HepG2 (cell line): ENCODE results near the gene ZFAND6. TPM values are rescaled to one million over a fixed set of nuclear protein-coding genes. Genes with fewer than 3 reads are reported as not detected.

Source experiments
- AHR ChIP-seq: IDR thresholded peaks from 2 replicates; pipeline ENCODE4 v1.6.1; 2018; ENCODE audit warnings: missing genetic modification reagents, missing compliant biosample characterization
- ARNTL ChIP-seq: sonication (generic); formaldehyde crosslinking; IDR thresholded peaks from 2 replicates; pipeline ENCODE4 v1.4.0; 2020; ENCODE audit warnings: mild to moderate bottlenecking, missing genetic modification reagents
- GTF3A ChIP-seq: sonication (generic); formaldehyde crosslinking; conservative IDR thresholded peaks from 2 replicates; pipeline ENCODE4 v1.4.0; 2020; ENCODE audit warnings: mild to moderate bottlenecking, missing genetic modification reagents
- GZF1 ChIP-seq: sonication (generic); formaldehyde crosslinking; IDR thresholded peaks from 2 replicates; pipeline ENCODE4 v1.5.1; 2020; ENCODE audit warnings: mild to moderate bottlenecking, missing genetic modification reagents
- HOXA3 ChIP-seq: sonication (generic); formaldehyde crosslinking; IDR thresholded peaks from 2 replicates; pipeline ENCODE4 v1.5.0; 2020; ENCODE audit warnings: missing genetic modification reagents
- KLF9 ChIP-seq: IDR thresholded peaks from 2 replicates; pipeline ENCODE4 v1.6.1; 2016; ENCODE audit warnings: low read depth
- LCORL ChIP-seq, 2 experiments: fragments of 450-650 bp in 1 of 2; sonication (generic) in 1 of 2; formaldehyde crosslinking in 1 of 2; IDR thresholded peaks; 2 replicates each; pipeline versions ENCODE4 v1.5.0 to v1.6.1; 2017 to 2020; ENCODE audit warnings: antibody characterized with exemption in 1 of 2, missing genetic modification reagents in 1 of 2
- NFRKB ChIP-seq: fragments of 450-650 bp; IDR thresholded peaks from 2 replicates; pipeline ENCODE4 v1.6.1; 2017
- NFYC ChIP-seq: IDR thresholded peaks from 2 replicates; pipeline ENCODE4 v1.6.1; 2016; ENCODE audit warnings: missing genetic modification reagents, missing compliant biosample characterization
- RFX3 ChIP-seq: IDR thresholded peaks from 2 replicates; pipeline ENCODE4 v1.6.1; 2016; ENCODE audit warnings: missing biosample characterization, missing genetic modification reagents
- SNRNP70 ChIP-seq: fragments of 200-400 bp; formaldehyde crosslinking; IDR thresholded peaks from 2 replicates; pipeline ENCODE4 v1.6.1; 2017; ENCODE audit warnings: mild to moderate bottlenecking, low read depth, low read length, moderate library complexity
- ZMYM4 ChIP-seq: sonication (generic); formaldehyde crosslinking; IDR thresholded peaks from 2 replicates; pipeline ENCODE4 v1.8.1; 2023; ENCODE audit warnings: mild to moderate bottlenecking, missing genetic modification reagents
- ZNF292 ChIP-seq: sonication (generic); formaldehyde crosslinking; IDR thresholded peaks from 2 replicates; pipeline ENCODE4 v1.8.1; 2022; ENCODE audit warnings: mild to moderate bottlenecking, low read depth, missing genetic modification reagents, borderline replicate concordance
- ZNF331 ChIP-seq: sonication (generic); formaldehyde crosslinking; IDR thresholded peaks from 2 replicates; pipeline ENCODE4 v1.4.0; 2020; ENCODE audit warnings: missing genetic modification reagents
- ZNF549 ChIP-seq: sonication (generic); formaldehyde crosslinking; IDR thresholded peaks from 2 replicates; pipeline ENCODE4 v1.5.0; 2020; ENCODE audit warnings: missing genetic modification reagents
- ZNF7 ChIP-seq: IDR thresholded peaks from 2 replicates; pipeline ENCODE4 v1.6.1; 2016; ENCODE audit warnings: missing biosample characterization, missing genetic modification reagents
- ZNF746 ChIP-seq: sonication (generic); formaldehyde crosslinking; IDR thresholded peaks from 2 replicates; pipeline ENCODE4 v1.8.0; 2022; ENCODE audit warnings: mild to moderate bottlenecking, missing genetic modification reagents
- polyA plus RNA-seq, 8 experiments: library from polyadenylated mRNA; depleted of rRNA in 3 of 8; stranded (reverse) in 7 of 8; unstranded in 1 of 8; fragments of >200 nt; fragmentation: Illumina TruSeq in 4 of 8; extraction: Trizol in 4 of 8; gene quantifications; 2 replicates each; pipeline versions ENCODE4 v1.2.1 to v1.2.3, GENCODE V29; 2011 to 2016; ENCODE audit warnings: low read depth in 4 of 8, missing spikeins in 1 of 8, mixed read lengths in 1 of 8; ENCODE audit not compliant: insufficient read depth in 1 of 8
- total RNA-seq, 5 experiments: library from RNA; depleted of rRNA; stranded (reverse); fragments of >200 nt; fragmentation: Illumina TruSeq; extraction: Trizol; gene quantifications; 2 replicates each; pipeline ENCODE4 v1.2.3, GENCODE V29; 2016; ENCODE audit warnings: low read depth in 1 of 5
- TF ChIP-seq, protein P1 (sequence below): sonication (generic); formaldehyde crosslinking; IDR thresholded peaks from 2 replicates; pipeline ENCODE4 v1.4.0; 2020; ENCODE audit warnings: mild to moderate bottlenecking, missing genetic modification reagents, borderline replicate concordance
- TF ChIP-seq, protein P2 (sequence below): sonication (generic); formaldehyde crosslinking; IDR thresholded peaks from 2 replicates; pipeline ENCODE4 v1.4.0; 2020; ENCODE audit warnings: mild to moderate bottlenecking, missing genetic modification reagents, borderline replicate concordance
- TF ChIP-seq, protein P3 (sequence below): sonication (generic); formaldehyde crosslinking; conservative IDR thresholded peaks from 2 replicates; pipeline ENCODE4 v1.4.0; 2020; ENCODE audit warnings: mild to moderate bottlenecking, missing genetic modification reagents, moderate library complexity

Gene ZFAND6
- total and polyA plus RNA-seq, 2 of the 13 experiments (the other 11 are each of a cell fraction or from before 2014, with no cell fraction given) = 84.2 to 115 TPM

DNA sequence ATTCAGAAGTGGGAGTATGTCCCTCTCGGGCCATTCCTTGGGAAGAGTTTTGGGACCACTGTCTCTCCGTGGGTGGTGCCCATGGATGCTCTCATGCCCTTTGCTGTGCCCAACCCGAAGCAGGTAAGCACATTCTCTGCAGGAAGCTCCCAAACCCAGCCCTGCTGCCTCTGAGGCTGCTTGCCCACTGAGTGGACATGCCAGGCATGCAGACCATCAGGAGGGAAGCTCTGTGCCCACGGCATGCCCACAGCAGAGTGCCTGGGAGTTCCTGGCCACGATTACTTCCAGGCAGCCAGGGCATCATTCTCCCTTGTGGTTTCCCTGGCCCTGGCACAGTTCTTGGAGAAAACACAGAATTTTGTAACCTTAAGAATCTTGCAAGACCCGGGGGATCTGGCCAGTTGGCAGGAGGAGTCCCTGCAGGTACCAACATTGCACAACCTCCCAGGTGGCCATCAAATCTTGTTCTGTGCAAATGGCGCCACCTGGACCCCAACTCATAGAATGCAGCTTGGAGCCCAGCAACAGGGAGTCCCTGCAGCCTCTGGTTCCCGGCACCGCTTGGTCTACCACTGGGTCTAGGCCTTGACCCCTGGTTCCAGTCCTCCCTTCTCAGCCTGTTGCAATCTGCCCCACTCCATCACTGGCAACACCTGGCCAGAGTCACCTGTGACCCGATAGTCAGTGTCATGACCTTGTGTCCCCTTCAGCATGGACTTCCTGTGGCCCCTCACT lies 113.7 kb downstream of the ZFAND6 start (continued):
- no peak for TF ChIP-seq KLF9 (CRISPR knock-in tag)
- no peak for TF ChIP-seq RFX3
- peak; percentile 56; the same call in 1 of the 2 replicates for TF ChIP-seq ZMYM4 (CRISPR knock-in tag)
- TF ChIP-seq GZF1 (CRISPR knock-in tag) = no peak
- peak; percentile 39; the same call in 1 of the 2 replicates for TF ChIP-seq AHR (CRISPR knock-in tag)
- no peak for TF ChIP-seq ARNTL
- TF ChIP-seq, protein P1, sequence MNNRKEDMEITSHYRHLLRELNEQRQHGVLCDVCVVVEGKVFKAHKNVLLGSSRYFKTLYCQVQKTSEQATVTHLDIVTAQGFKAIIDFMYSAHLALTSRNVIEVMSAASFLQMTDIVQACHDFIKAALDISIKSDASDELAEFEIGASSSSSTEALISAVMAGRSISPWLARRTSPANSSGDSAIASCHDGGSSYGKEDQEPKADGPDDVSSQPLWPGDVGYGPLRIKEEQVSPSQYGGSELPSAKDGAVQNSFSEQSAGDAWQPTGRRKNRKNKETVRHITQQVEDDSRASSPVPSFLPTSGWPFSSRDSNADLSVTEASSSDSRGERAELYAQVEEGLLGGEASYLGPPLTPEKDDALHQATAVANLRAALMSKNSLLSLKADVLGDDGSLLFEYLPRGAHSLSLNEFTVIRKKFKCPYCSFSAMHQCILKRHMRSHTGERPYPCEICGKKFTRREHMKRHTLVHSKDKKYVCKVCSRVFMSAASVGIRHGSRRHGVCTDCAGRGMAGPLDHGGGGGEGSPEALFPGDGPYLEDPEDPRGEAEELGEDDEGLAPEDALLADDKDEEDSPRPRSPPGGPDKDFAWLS (CRISPR knock-in tag) = no peak
- TF ChIP-seq, protein P2, sequence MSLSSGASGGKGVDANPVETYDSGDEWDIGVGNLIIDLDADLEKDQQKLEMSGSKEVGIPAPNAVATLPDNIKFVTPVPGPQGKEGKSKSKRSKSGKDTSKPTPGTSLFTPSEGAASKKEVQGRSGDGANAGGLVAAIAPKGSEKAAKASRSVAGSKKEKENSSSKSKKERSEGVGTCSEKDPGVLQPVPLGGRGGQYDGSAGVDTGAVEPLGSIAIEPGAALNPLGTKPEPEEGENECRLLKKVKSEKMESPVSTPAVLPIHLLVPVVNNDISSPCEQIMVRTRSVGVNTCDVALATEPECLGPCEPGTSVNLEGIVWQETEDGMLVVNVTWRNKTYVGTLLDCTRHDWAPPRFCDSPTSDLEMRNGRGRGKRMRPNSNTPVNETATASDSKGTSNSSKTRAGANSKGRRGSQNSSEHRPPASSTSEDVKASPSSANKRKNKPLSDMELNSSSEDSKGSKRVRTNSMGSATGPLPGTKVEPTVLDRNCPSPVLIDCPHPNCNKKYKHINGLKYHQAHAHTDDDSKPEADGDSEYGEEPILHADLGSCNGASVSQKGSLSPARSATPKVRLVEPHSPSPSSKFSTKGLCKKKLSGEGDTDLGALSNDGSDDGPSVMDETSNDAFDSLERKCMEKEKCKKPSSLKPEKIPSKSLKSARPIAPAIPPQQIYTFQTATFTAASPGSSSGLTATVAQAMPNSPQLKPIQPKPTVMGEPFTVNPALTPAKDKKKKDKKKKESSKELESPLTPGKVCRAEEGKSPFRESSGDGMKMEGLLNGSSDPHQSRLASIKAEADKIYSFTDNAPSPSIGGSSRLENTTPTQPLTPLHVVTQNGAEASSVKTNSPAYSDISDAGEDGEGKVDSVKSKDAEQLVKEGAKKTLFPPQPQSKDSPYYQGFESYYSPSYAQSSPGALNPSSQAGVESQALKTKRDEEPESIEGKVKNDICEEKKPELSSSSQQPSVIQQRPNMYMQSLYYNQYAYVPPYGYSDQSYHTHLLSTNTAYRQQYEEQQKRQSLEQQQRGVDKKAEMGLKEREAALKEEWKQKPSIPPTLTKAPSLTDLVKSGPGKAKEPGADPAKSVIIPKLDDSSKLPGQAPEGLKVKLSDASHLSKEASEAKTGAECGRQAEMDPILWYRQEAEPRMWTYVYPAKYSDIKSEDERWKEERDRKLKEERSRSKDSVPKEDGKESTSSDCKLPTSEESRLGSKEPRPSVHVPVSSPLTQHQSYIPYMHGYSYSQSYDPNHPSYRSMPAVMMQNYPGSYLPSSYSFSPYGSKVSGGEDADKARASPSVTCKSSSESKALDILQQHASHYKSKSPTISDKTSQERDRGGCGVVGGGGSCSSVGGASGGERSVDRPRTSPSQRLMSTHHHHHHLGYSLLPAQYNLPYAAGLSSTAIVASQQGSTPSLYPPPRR (CRISPR knock-in tag) = no peak
- no peak for TF ChIP-seq SNRNP70
- no peak for TF ChIP-seq NFYC (CRISPR knock-in tag)
- no peak; the same call in 1 of the 2 replicates for TF ChIP-seq ZNF746 (CRISPR knock-in tag)
- no peak for TF ChIP-seq HOXA3 (CRISPR knock-in tag)
- TF ChIP-seq ZNF292 (CRISPR knock-in tag) = no peak
- TF ChIP-seq, protein P3, sequence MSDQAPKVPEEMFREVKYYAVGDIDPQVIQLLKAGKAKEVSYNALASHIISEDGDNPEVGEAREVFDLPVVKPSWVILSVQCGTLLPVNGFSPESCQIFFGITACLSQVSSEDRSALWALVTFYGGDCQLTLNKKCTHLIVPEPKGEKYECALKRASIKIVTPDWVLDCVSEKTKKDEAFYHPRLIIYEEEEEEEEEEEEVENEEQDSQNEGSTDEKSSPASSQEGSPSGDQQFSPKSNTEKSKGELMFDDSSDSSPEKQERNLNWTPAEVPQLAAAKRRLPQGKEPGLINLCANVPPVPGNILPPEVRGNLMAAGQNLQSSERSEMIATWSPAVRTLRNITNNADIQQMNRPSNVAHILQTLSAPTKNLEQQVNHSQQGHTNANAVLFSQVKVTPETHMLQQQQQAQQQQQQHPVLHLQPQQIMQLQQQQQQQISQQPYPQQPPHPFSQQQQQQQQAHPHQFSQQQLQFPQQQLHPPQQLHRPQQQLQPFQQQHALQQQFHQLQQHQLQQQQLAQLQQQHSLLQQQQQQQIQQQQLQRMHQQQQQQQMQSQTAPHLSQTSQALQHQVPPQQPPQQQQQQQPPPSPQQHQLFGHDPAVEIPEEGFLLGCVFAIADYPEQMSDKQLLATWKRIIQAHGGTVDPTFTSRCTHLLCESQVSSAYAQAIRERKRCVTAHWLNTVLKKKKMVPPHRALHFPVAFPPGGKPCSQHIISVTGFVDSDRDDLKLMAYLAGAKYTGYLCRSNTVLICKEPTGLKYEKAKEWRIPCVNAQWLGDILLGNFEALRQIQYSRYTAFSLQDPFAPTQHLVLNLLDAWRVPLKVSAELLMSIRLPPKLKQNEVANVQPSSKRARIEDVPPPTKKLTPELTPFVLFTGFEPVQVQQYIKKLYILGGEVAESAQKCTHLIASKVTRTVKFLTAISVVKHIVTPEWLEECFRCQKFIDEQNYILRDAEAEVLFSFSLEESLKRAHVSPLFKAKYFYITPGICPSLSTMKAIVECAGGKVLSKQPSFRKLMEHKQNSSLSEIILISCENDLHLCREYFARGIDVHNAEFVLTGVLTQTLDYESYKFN (CRISPR knock-in tag) = no peak
- no peak for TF ChIP-seq NFRKB
- TF ChIP-seq GTF3A = no peak
- no peak for TF ChIP-seq LCORL (IDR thresholded peaks at IDR 0.05)
- 0 out of 2 replicates have a peak, but pooled peaks have one; percentile 30 for TF ChIP-seq LCORL (CRISPR knock-in tag; IDR thresholded peaks at IDR 0.05)
- no peak for TF ChIP-seq ZNF549
- TF ChIP-seq ZNF331 (CRISPR knock-in tag) = no peak; the same call in 1 of the 2 replicates
- no peak for TF ChIP-seq ZNF7 (CRISPR knock-in tag)
